NCI-H460 (cell line): ENCODE data around the gene CDCA8. TPM values are rescaled to one million over a fixed set of nuclear protein-coding genes. Genes with fewer than 3 reads are reported as not detected.

Experiments
- DNase-seq: peaks from one replicate; pipeline ENCODE4 v3.0.0-alpha.2; 2016; ENCODE audit warnings: low read depth; ENCODE audit errors: extremely low read depth
- total RNA-seq: library from RNA; depleted of rRNA; stranded (reverse); fragments of >200 nt; shearing (Covaris generic); gene quantifications from 2 replicates; pipeline ENCODE4 v1.2.3, GENCODE V29; 2014

The CDCA8 gene
- total RNA-seq, 1 experiment from 2014 or later: 23.9 TPM

GRCh38 chr1:37714689-37715088, 22.4 kb downstream of the CDCA8 start:
- no peak for DNase-seq

GRCh38 chr1:37716321-37716720, 24.0 kb downstream of the CDCA8 start:
- DNase-seq: no peak

- DNase-seq: no peak
Measured at GRCh38 chr1:37717631-37718030, 25.3 kb downstream of the CDCA8 start.

- DNase-seq: no peak
Measured at GRCh38 chr1:37718181-37718900, 26.0 kb downstream of the CDCA8 start.

GRCh38 chr1:37718901-37719571, 26.7 kb downstream of the CDCA8 start:
- no peak for DNase-seq

- no peak for DNase-seq
Measured at GRCh38 chr1:37719572-37720195, 27.4 kb downstream of the CDCA8 start.

- DNase-seq: no peak
Measured at GRCh38 chr1:37720231-37721130, 28.2 kb downstream of the CDCA8 start.

- DNase-seq: no peak
Measured at GRCh38 chr1:37721565-37721964, 29.2 kb downstream of the CDCA8 start.

- no peak for DNase-seq
Measured at GRCh38 chr1:37722181-37723071, 30.1 kb downstream of the CDCA8 start.

- DNase-seq: no peak
Measured at GRCh38 chr1:37723072-37723389, 30.7 kb downstream of the CDCA8 start.

GRCh38 chr1:37723390-37724078, 31.2 kb downstream of the CDCA8 start:
- DNase-seq: no peak

GRCh38 chr1:37724575-37724974, 32.3 kb downstream of the CDCA8 start:
- DNase-seq: no peak

- DNase-seq: no peak
Measured at GRCh38 chr1:37725851-37726613, 33.7 kb downstream of the CDCA8 start.

- DNase-seq: no peak
Measured at GRCh38 chr1:37726751-37727585, 34.7 kb downstream of the CDCA8 start.

- DNase-seq: no peak
Measured at GRCh38 chr1:37728416-37728815, 36.1 kb downstream of the CDCA8 start.

- DNase-seq: no peak
Measured at GRCh38 chr1:37730376-37730775, 38.1 kb downstream of the CDCA8 start.

- DNase-seq: no peak
Measured at GRCh38 chr1:37731312-37732019, 39.1 kb downstream of the CDCA8 start.
